ENCODE data around the gene SASH1.

The SASH1 gene

DNA sequence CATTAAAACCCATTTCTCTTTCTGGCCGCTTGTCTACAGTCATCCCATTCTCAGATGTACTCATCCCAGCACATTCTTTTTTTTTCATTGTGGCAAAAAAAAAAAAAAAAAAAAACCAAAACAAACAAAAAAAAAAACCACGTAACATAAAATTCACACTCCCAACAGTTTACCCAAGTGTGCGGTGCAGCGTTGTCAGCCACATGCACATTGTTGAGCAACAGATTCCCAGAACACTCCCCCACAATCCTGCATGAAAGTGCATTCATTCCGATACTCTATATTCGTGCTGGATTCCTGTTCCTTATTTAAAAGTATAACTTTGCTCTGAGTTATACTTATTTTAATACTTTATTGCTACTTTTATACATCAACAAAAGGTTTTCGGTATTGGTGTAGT lies 96.0 kb downstream of the SASH1 start:
- DNase-seq, result no peak

DNA sequence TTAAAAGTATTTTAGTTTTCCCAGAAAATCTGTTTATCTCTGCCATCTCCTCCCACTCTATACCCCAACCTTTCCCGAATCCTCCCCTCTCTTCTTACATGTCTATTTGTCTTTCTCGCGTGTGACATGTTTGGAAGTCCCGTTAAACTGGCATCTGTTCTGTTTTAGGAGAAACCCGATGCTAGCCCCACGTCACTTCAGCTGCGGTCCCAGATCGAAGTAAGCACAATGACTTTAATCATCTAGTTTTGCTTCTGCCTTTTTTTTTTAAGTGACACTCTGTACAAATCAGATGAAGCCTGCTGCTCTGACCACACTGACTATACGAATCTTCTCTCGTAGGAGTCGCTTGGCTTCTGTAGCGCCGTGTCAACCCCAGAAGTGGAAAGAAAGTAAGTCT lies 97.4 kb downstream of the SASH1 start:
- no peak for DNase-seq

GRCh38 chr6:148440877-148441453 lies 98.3 kb downstream of the SASH1 start:
- no peak for DNase-seq

DNA sequence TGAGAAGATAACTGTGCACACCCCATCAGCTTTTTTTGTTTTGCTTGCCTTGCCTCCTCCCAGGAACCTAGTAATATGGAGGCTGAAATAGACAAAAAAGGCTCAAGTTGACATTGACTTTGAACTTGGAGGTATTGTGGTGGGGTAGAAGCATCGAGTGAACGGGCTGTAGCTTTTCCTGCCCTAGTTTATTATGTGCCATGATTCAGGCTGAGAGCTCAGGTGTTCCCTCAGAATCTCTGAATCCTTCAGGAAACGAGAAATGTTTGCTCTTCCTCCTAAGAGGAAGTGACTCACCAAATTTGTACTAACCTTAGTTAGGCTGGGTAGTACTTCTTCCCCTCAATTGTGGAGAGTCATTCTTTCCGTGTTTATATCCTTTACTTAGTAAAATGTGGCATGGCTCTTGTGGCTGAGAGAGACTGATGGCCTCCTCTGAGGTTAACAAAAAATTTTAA lies 98.8 kb downstream of the SASH1 start:
- no peak for DNase-seq

- no peak for DNase-seq
Measured at GRCh38 chr6:148443798-148444560, 101.3 kb downstream of the SASH1 start.

DNA sequence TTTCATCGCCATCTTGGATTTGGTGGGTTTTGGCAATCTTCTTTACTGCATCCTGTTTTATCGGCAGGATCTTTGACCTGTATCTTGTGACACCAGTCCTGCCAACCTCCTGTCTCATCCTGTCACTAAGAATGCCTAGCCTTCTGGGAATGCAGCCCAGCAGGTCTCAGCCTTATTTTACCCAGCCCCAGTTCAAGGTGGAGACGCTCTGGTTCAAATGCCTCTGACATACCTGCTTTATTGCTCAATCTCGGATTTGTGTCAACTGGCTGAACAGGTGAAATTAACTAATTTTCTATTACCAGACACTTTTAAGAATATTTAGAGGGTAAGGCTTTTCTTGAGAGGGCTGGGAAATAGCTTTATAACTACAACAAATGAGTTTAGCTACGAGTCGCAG lies 102.5 kb downstream of the SASH1 start:
- DNase-seq, result no peak

DNA sequence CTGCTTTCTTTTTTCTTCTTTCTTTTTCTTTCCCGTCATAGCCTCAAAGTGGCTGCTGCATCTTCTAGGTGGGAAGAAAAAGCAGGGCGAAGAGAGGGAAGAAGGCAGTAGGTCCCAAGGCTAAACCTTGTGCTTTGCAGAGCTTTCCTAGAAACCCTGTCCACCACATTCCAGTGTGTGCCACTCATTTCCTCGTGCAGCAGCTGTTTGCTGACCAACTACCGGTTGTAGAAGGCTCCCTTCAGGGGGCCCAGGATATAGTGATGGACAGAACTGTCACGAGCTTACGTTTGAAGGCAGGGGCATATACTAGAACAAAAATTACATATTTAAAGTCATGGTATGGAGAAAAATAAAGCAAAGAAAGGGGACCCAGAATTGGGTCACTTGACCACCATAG lies 103.0 kb downstream of the SASH1 start:
- DNase-seq, result no peak

- DNase-seq, result no peak
Measured at GRCh38 chr6:148446681-148447080, 104.0 kb downstream of the SASH1 start.

GRCh38 chr6:148447521-148448230 lies 105.0 kb downstream of the SASH1 start:
- no peak for DNase-seq

- no peak for DNase-seq
Measured at GRCh38 chr6:148448369-148449012, 105.9 kb downstream of the SASH1 start.

DNA sequence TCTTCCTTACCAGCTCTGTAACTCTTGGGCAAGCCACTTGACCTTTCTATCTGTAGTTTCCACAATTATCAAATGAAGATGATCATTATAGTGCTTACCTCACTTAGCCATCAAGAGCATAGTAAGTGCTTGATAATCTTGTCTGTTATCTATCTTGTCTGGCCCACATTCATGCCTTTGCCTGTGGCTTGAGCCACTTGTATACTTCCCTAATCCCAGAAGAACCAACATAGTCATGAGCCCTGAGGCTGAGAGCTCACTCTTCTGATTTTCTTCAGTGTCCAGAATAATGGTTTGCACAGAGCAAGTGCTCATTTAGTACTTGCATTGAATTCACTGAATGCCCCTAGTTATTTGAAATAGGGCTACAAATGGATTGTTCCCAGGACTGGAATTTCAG lies 108.2 kb downstream of the SASH1 start:
- no peak for DNase-seq

DNA sequence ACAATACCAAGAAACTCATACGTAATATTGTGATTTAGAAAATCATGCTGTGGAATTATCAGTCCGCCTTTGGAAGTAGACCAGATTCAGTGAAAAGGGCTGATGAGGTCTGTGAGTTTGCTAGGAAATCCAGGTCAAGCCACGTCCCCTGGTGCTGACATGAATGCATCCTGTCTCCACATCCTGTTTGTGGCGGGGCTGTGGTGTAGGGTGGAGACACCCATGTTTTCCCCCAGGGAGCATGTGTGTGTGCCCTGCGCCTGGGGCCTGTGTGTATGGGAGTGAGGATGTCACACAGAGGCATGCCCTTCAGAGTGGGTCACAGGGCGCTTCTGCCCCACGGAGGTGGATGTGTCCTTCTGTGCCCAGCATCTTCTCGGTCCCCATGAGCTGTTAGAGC lies 109.1 kb downstream of the SASH1 start:
- DNase-seq, result no peak

DNA sequence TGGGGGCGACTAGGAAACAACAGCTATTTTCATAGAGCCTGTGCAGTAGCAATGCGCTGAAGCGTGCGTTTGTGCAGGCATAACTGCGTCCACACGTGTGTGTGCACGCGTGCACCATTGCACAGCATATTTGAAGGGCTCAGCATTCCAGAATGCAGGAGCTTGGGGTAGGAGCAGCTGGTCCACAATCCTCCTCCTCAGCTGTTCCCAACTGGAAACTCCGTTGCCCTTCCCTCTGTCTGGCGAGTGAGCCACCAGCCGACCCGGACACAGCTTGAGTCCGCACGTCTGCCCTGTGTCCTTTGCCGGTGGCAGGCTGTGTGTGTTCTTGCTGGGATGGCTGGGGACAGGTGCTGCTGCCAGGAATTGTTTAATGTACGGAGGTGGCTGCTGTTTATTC lies 110.2 kb downstream of the SASH1 start:
- DNase-seq, result no peak

- DNase-seq, result no peak
Measured at GRCh38 chr6:148453906-148454305, 111.3 kb downstream of the SASH1 start.

DNA sequence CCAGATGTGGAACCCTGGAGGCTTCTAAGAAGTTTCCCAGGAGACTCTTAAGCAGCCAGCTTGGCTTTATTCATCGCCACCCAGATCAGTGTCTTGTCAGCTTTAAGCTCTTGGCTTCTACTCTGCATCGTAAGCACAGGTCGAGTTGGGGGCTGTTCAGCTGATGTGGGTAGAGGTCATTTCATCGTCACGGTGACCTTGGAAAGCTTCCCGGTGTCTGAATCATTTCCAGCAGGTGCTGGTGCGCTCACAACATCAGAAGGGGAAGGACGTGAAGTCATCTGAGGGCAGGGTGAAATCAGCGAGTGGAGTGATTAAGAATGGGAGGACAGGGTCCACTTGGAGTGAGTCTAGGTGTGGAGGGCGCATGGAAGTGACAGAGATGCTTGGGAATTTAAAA lies 112.6 kb downstream of the SASH1 start:
- DNase-seq, result no peak

DNA sequence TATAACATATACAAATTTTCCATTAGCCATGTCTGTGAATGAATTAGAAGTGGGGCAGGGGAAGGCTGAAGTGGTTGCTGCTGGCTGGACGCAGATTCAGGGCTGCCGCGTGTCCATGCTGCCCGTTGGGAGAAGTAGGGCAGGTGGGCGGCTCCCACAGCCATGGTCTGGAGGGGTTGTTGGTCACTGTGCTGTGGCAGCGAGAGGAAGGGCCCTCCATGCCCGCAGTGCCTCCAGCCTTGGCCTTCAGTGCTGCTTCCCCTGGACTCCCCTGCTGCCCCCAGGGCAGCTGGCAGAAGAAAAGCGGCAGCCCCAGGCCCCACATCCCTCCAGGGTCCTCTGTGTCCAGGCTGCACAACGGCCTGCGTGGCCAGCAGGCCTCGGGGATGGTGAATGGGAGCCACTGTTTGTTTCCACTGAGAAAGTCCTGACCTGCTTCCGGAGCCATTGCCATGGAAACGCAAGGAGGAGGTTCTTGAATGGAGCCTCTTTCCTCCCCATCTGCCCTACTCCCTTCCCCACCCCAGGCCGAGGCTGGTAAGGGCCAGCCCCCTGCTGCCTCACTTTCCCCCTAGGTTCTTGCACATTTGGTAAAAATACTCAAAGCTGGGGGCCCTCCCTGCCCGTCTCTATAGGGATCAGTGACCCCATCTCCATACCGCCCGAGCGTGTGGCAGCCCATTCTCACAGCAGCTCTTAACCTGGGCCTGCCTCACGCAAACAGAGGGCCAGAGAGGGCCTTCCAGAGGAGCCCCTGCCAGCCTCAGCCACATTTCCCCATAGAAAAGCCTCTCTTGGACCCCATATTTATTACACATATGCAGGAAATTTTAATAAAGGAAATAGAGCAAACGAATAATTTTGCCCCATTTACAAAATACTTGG lies 113.3 kb downstream of the SASH1 start:
- DNase-seq, result no peak

DNA sequence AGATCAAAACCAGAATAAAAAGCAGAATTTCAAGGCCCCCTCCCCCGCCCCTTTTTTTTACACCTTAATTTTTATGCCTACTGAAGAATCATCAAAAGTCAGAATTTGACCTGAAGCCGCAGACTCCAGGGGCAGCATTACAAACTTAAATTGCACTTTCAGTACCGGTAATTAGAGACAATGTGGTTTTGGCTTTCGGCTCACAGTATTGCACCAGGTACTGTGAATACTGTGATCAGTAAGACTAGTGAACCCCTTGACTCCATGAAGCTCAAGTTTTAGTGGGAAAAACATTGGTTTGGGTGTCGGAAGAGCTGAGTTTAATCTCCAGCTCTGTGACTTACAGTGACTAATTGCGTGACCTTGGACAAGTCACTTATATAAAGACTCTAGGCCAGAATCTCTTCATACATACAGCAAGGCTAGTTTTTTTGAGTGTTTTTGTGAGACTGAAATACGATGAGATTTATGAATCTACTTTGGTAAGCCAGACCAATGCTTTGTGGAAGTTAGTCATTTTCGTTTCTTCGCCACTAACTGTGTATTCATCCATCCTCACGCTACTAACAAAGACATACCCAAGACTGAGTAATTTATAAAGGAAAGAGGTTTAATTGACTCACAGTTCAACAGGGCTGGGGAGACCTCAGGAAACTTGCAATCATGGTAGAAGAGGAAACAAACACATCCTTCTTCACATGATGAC lies 114.7 kb downstream of the SASH1 start:
- no peak for DNase-seq

DNA sequence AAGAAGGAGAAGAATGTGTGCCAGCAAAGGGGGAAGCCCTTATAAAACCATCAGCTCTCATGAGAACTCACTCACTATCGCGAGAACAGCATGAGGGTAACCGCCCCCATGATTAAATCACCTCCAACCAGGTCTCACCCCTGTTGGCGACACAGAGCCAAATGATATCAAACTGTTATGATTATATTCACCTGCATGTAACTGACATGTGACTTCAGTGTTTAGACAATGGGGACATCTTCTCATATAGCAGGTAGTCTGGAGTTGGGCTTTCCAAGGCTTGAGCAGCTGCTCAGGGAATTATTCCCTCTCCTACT lies 115.2 kb downstream of the SASH1 start:
- DNase-seq, result no peak

- DNase-seq, result no peak
Measured at GRCh38 chr6:148459238-148459637, 116.6 kb downstream of the SASH1 start.

- DNase-seq, result no peak
Measured at GRCh38 chr6:148460876-148461646, 118.4 kb downstream of the SASH1 start.

- no peak for DNase-seq
Measured at GRCh38 chr6:148461986-148462577, 119.4 kb downstream of the SASH1 start.

All from NCI-H1694 treated with DMSO at 0.1 percent for 48 hours (cell line).